HG02885 (cell line): ENCODE data around the gene ADAMTSL3.
"Not testable (repeated sequence)": the region's sequence is repeated elsewhere in the genome, so short reads cannot be mapped to it uniquely, and the experiment has no call there.

Experiments used
- ATAC-seq: cut with Tn5 transposase; IDR thresholded peaks from one replicate; pipeline ENCODE4 v1.9.1; 2021; ENCODE audit warnings: mild to moderate bottlenecking; ENCODE audit not compliant: unreplicated experiment, poor library complexity

The ADAMTSL3 gene

DNA sequence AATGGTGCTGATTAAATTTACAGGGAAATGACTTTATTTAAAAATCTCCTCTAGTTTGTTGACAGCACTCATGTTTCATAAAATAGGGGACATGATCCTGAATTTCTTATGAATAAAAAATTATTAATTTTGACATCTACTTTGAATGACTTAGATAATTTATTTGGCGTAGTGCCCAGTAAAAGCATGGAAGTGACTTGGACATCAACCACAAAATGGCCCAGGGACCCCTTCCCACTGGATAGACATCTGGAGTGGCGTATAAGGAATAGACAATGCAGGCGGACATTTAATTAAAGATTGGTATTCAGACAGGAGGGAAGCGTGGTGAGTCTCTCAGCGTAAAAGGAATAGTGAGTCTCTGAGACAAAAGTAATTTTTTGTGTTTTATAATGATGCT is 79.8 kb downstream of the ADAMTSL3 start:
- ATAC-seq = no peak

GRCh38 chr15:83734487-83734886 is 80.6 kb downstream of the ADAMTSL3 start:
- ATAC-seq = no peak

DNA sequence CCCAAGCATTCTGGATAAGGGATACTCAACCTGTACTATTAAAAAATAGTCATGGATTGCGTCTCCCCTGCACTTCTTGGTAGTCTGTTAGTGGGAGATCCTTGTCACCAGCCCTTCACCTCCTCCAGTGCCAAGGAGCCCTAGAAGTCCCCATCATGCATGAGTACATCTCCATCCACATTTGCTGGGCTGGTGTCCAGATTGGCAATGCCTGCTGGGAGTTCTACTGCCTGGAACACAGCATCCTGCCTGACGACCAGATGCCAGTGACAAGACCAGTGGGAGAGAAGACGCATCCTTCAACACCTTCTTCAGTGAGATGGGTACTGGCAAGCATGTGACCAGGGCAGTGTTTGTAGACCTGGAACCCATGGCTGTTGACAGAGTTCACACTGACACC is 85.7 kb downstream of the ADAMTSL3 start:
- no peak for ATAC-seq

DNA sequence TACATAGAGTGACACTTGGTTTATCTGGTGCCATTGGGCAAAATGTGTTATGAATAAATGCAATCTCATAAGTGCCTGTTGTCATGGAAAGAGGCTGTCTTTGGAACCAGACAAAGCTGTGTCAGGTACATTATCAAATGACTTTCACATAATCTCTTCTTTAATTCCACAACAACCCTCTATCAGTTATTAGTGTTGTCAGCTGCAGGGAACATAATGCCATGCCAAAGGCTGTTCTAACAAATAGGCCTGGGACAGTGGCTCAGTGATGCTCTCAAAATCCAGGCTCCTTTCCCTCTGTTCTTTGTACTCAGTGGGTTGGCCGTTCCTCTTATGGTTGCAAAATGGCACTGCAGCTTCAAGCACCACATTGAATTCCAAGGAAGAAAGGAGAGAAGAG is 91.8 kb downstream of the ADAMTSL3 start:
- ATAC-seq = no peak

DNA sequence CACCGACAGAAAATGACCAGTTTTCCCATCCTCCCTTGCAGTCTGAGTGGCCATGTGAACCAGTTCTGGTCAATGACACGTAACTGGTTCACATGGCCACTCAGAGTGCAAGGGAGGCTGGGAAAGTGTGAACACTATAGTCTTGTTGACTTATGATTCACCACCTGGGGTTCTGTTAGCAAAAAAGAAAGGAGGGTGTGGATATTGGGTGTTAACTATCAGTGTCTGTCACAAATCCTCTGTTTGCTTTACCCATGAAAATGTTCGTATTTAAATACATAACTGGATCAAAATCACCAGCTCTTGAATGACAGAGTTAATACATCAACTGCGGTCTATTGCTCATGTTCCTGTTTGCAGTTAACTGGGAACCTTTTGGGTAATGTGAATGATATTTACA is 92.3 kb downstream of the ADAMTSL3 start:
- ATAC-seq = no peak

DNA sequence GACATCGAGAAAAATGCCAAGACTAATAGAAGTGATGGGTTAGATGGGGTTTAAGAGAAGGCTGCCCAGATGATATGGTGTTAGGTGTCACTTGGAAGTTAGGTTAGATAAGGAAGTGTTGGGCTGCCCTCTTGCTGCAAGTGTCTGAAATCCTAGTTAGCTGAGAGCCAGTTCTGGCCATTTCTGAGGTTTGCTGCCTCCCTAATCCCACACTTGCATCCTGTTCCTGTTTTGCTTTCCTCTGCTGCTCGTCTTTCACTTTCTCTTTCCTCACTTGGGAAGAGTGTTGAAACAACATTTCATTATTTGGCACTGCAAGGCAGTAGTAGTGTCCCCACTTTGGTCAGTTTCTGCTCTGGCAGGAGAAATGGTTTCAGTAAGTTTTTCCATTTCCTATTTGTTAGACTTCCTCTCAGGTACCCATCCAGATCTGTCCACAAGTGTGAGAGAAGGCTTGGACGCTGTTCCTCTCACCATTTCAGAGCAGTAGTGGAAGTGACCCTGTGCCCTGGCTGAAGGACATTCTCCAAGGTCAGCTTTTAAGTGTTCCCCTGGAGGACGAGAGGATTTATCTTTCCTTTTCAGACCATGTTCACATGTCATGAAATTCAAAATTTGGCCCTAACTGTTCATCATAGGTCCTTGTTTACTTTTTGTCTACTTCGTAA is 93.3 kb downstream of the ADAMTSL3 start:
- no peak for ATAC-seq

DNA sequence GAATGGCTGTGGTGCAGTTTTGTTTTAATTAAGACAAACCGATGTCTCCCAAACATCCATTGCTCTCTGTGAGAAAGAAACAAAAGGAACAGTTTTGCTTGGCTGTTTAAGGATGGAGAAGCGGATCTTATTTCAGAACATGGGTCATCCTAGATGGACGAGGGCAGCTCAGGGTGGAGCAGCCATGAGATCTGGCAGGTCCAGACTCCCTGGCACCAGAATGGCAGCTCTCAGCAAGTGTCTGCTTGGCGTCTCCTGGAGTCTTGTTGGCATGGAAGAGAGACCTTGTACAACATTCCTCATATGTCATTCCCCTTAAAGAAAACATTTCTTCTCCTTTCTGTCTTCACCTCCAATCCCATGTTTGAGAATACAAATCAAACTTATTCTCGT is 93.8 kb downstream of the ADAMTSL3 start:
- no peak for ATAC-seq

GRCh38 chr15:83753872-83754493 is 100.1 kb downstream of the ADAMTSL3 start:
- no peak for ATAC-seq

DNA sequence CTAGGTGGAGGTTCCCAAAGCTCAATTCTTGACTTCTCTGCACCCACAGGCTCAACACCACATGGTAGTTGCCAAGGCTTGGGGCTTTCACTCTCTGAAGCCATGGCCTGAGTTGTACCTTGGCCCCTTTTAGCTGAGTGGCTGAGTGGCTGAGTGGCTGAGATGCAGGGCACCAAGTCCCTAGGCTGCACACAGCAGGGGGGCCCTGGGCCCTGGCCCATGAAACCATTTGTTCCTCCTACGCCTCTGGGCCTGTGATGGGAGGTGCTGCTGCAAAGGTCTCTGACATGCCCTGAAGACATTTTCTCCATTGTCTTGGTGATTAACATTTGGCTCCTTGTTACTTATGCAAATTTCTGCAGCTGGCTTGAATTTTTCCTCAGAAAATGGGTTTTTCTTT is 103.4 kb downstream of the ADAMTSL3 start:
- ATAC-seq = not testable (repeated sequence)

GRCh38 chr15:83762367-83762766 is 108.4 kb downstream of the ADAMTSL3 start:
- no peak for ATAC-seq

DNA sequence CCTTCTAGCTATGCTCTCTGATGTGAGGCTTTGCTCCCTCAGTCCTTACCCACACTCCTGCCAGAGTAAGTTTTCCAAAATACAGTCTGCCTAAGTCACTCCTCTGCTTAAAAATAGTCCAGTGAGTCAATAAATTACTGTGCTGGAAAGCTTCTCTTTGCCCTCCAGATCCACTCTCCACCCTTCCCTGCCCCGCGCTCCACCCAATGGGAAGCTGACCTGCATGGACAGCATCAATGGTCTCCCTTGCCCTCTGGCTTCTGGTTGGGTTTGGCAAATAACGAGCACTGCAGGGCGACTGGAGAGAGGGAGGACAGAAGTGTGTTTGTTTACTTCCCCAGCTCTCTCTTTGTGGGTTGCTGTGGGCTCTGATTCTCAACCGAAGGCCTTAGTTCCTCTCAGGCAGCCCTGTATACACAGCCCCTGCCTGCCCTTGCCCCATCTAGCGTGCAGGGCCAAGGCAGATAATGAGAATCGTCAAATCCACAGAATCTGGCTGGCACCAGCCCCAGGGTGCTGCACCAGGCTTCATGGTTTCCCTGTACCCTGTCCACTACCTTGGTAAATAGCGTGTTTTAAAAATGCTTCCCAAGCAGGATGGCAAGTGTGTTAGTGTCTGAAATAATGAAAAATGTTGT is 110.4 kb downstream of the ADAMTSL3 start:
- no peak for ATAC-seq

- no peak for ATAC-seq
These were observed 112.4 kb downstream of the ADAMTSL3 start for GRCh38 chr15:83766339-83766738.

DNA sequence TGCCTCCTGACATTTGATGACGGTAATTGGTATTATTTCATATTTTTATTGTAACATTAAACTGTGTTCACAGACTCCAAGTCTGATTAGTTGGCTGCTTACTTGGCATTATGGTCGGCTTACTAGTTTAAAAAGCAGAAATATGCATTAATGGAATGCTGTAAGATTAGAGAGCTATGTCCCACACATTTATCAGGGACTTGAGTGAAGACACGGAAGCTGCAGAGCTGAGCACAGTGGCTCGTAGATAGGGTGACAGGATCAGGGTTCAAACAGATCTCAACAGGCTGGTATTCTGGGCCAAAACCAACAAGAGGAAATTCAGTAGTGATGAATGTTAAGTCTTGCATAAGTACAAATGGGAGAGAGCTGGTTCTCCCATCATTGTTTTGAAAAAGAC is 113.8 kb downstream of the ADAMTSL3 start:
- ATAC-seq = no peak

GRCh38 chr15:83769411-83769999 is 115.6 kb downstream of the ADAMTSL3 start:
- ATAC-seq = no peak

DNA sequence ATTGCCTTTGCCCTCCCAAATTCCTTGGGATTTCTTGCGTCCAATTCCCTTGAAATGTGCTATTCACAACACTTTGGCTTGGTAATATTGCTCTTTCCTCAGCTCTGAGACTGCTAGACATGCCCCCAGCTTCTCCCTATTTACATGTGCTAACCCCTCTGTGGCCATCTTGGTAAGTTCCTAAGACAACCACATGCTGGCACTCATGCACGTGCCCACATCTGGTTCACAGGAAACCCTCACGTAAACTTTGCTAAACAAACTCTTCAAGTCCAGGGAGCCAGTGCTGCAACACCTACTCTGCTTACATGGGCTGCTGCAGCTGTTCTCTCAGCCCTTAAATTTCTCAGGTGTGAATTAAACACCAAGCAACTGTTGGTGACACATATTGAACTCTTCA is 121.8 kb downstream of the ADAMTSL3 start:
- ATAC-seq = no peak

DNA sequence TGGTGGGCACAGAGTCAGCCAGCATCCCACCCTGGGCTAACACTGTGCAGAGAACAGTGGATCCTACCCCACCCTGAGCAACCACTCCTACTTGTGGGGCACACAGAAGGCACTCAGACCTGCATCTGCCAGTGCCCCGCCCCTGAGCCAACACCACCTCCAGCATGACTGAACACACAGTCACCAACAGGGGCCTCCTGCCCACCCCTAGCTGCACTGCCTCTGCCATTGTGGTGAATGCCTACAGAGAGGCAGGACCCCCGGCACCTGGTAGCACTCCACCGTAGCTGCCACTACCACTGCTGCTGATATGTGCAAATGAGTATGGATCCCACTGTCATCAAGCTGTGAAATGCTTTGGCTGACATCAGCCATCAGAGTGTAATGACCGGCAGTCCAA is 123.1 kb downstream of the ADAMTSL3 start:
- ATAC-seq = no peak

DNA sequence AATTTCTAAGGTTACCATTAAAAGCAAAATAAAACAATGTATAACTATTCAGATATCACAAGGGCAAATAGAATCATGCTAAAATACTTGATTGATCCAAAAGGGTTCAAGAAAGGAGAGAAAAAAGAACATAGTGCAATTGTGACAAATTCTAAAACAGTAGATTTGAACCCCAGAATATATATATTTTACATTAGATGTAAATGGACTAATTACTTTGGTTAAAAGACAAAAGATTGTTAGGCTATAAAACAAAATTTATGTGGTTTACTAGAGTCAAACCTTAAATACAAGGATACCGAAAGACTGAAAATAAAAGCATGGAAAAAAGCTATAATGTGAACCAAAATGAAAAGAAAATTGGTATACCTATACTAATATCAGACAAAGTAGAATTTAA is 129.3 kb downstream of the ADAMTSL3 start:
- no peak for ATAC-seq

GRCh38 chr15:83784975-83785374 is 131.1 kb downstream of the ADAMTSL3 start:
- no peak for ATAC-seq

- no peak for ATAC-seq
These were observed 132.4 kb downstream of the ADAMTSL3 start for GRCh38 chr15:83786336-83786735.

DNA sequence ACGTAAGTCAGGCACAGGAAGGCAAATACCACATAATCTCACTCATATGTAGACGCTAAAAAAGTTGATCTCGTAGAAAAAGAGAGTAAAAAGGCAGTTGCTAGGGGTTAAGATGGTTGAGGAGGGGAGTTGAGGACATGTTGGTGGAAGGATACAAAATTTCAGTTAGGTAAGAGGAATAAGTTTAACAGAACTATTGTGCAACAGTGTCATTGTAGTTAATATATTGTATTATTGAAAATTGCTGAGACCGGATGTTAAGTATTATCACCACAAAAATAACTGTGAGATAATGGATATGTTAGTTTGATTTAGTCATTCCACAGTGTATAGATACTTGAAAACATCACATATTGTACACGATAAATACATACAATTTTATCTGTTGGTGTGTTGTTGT is 139.1 kb downstream of the ADAMTSL3 start:
- no peak for ATAC-seq

- ATAC-seq = no peak
These were observed 140.3 kb downstream of the ADAMTSL3 start for GRCh38 chr15:83794209-83794608.
